Inferior parietal cortex (tissue), 1 donor: Measurements from ENCODE around the gene RPAP3.
"Not testable (repeated sequence)": the region's sequence is repeated elsewhere in the genome, so short reads cannot be mapped to it uniquely, and the experiment has no call there.

Experiments
- DNase-seq: peaks from one replicate; pipeline ENCODE4 v3.0.0-alpha.2; 2016; ENCODE audit errors: extremely low spot score

RPAP3 gene

DNA sequence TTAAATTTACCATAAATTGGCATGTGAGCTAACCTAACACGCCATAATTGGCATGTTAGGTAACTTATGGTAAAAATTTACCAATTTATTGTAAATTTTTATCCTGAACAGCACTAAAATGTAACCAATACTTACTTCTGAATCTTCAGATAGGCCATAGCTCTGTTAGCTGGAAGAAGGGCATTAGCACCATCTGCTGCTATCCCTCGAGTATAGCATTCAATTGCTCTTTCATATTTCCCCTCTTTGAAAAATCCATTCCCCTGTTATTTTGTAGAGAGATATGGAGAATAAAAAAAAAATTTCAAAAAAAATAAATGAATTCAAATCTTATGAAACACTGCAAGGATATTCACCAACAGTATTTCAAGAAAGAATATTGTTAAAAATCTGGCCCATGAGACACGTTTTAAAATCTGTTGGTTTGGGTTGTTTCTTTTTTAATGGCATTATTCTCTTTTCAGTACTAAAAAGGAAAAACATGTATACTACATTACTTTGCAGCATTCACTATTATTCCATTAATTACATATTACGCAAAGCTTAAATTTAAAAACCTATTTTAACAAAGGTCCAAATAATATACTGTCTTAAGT is 19.1 kb downstream of the RPAP3 start:
- peak; percentile 67 for DNase-seq

DNA sequence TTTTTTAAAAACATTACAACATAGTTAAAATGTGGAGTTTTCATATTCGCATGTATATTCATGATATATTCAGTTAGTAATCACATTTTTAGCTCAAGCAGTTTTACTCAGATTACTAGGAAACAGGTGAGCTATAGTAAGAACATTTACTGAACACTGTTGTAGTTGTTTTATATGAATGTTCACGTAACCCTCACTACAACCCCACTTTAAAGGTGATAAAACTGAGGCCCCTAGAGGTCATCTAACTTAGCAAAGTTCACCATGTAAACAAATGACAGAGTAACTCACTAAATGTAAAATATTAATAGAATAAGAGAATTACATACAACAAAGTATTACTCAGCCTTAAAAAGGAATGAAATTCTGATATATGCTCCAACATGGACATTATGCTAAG is 26.0 kb downstream of the RPAP3 start:
- no peak for DNase-seq

GRCh38 chr12:47672068-47672467 is 33.8 kb downstream of the RPAP3 start:
- no peak for DNase-seq

- DNase-seq: not testable (repeated sequence)
Observed at GRCh38 chr12:47667935-47668334, 37.9 kb downstream of the RPAP3 start.

GRCh38 chr12:47652521-47653234 is 53.2 kb downstream of the RPAP3 start:
- DNase-seq: no peak

- DNase-seq: peak; percentile 82
Observed at GRCh38 chr12:47651368-47652254, 54.2 kb downstream of the RPAP3 start.

DNA sequence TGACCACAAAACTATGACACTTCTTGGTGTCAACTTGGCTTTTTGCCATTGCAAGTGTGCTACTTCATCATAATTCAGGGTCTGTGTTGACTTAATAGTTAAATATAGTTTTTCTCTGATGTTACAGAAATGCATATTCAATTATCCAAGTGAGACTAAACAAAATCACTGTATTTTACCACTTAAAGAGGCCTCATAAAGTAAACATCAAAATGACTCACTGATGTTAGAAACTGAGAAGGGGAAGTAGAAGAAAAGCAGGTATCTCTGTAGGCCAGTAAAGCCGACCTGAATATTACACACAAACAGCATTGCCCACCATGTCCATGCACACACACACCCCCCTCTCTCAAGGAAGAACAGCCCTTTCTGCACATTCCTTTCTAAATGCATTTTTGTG is 55.4 kb downstream of the RPAP3 start:
- DNase-seq: no peak

GRCh38 chr12:47649381-47649780 is 56.4 kb downstream of the RPAP3 start:
- DNase-seq: no peak

- no peak for DNase-seq
Observed at GRCh38 chr12:47648056-47648579, 57.7 kb downstream of the RPAP3 start.

DNA sequence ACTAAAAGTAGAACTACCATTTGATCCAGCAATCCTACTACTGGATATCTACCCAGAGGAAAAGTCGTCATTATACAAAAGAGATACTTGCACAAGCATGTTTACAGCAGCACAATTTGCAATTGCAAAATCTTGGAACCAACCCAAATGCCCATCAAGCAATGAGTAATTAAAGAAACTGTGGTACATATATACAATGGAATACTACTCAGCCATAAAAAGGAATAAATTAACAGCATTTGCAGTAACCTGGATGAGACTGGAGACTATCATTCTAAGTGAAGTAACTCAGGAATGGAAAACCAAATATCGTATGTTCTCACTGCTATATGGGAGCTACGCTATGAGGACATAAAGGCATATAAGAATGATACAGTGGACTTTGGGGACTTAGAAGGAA is 63.5 kb downstream of the RPAP3 start:
- DNase-seq: not testable (repeated sequence)

DNA sequence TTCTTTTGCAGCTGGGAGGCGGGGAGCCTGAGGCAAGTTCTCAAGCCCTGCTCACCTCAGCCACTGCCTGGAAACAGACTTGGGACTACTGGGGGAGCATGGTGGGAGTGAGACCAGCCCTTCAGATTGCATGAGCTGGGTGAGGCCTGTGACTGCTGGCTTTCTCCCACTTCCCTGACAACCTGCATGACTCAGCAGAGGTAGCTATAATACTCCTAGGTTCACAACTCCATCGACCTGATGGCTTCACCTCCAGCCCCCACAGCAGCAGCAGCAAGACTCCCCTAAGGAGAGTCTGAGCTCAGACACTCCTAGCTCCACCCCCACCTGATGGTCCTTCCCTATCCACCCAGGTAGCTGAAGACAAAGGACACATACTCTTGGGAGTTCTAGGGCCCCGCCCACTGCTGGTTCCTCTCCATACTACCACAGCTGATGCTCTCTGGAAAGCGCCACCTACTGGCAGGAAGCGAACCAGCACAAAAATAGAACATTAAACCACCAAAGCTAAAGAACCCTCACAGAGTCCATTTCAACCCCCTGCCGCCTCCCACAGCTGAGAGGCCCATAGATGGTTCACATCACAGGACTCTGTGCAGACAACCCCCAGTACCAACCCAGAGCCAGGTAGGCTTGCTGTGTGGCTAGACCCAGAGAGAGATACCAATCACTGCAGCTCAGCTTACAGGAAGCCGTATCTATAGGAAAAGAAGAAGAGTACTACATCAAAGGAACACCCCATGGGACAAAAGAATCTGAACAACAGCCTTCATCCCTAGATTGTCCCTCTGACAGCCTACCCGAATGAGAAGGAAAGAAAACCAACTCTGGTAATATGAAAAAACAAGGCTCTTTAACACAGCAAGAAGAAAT is 68.7 kb downstream of the RPAP3 start:
- no peak for DNase-seq

- DNase-seq: not testable (repeated sequence)
Observed at GRCh38 chr12:47635770-47636169, 70.1 kb downstream of the RPAP3 start.

- no peak for DNase-seq
Observed at GRCh38 chr12:47634127-47634526, 71.7 kb downstream of the RPAP3 start.

DNA sequence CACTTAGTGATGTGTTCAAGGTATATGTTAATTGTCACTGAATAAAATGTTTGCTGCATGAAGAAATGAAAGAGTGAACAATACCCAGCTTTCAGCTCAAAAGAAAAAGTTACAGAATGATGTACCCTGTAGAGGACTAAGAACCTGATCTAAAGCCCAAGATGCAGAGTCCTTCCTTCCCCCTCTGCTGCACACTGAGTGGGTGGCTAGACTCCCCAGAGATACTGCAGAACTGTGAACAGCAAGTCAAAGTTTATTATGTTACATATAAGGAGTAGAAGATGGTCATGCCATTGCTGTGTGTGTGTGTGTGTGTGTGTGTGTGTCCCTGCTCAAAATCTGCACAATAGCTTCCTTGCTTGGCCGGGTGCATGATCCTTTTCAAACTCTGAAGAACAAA is 83.9 kb downstream of the RPAP3 start:
- DNase-seq: no peak

GRCh38 chr12:47617476-47617875 is 88.4 kb downstream of the RPAP3 start:
- DNase-seq: no peak

DNA sequence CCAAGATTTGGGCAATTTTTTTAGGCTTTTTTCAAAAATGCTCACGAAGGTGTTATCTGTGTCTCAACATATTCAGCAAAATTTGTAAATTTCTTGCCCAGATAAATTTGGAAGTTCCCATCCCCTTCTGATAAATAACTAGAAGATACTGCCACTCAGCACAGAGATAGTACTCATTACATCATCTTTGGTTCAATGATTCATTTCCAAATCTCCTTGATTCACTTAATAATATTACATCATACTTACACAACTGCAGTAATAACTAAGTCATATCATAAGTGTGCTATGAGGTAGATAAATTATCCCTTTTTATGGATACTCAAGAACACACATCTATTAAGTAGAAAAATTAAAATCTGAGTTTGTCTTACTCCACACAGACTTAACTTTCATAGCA is 89.4 kb downstream of the RPAP3 start:
- DNase-seq: no peak

GRCh38 chr12:47615711-47616110 is 90.1 kb downstream of the RPAP3 start:
- DNase-seq: no peak

- no peak for DNase-seq
Observed at GRCh38 chr12:47614521-47614920, 91.3 kb downstream of the RPAP3 start.

- DNase-seq: no peak
Observed at GRCh38 chr12:47612953-47613352, 92.9 kb downstream of the RPAP3 start.

DNA sequence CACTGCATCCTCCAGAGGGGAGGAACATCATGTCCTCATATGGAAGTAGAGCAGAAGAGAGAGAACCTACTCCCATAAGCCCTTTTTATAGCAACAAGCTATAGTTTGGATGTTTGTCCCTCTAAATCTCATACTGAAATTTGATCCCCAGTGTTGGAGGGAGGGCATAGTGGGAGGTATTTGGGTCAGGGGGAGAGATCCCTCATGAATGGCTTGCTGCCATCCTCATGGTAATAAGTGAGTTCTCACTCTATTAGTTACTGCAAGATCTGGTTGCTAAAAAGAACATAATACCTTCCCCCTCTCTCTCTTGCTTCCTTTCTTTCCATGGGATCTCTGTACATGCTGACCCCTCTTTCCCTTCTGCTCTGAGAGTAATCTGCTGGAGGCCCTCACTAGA is 93.9 kb downstream of the RPAP3 start:
- DNase-seq: no peak
